H1 (cell line): ENCODE results near the gene NUTM2D. TPM values are rescaled to one million over a fixed set of nuclear protein-coding genes. Genes with fewer than 3 reads are reported as not detected.
"Not testable (repeated sequence)": the region's sequence is repeated elsewhere in the genome, so short reads cannot be mapped to it uniquely, and the experiment has no call there.

Experiments used
- CTCF ChIA-PET: fragments of 300-600 bp; sonication (Branson Sonifier 250); formaldehyde crosslinking; loops from one replicate; lab custom pipeline; 2021; ENCODE audit not compliant: partially characterized antibody; lab: Charles Lee
- POLR2A ChIA-PET: fragments of 300-600 bp; sonication (Branson Sonifier 250); formaldehyde crosslinking; loops from one replicate; lab custom pipeline; 2021; ENCODE audit warnings: inconsistent platforms; ENCODE audit not compliant: partially characterized antibody; lab: Charles Lee
- DNase-seq, 2 experiments: peaks; one replicate each; pipeline versions ENCODE4 v3.0.0 to v3.0.0-alpha.2; 2010 to 2022; ENCODE audit warnings: low spot score in 2 of 2, low read depth in 1 of 2, mixed read lengths in 1 of 2
- FAIRE-seq: peaks from 2 replicates; lab custom pipeline; 2011; peaks lifted over from hg19 to GRCh38; lab: Jason Lieb, UNC
- H2AFZ ChIP-seq: 2 replicates; pipeline ENCODE4 v1.8.1; 2012; ENCODE audit warnings: low read length, inconsistent platforms
- H2AK5ac ChIP-seq: 2 replicates; pipeline ENCODE4 v1.6.1; 2013; ENCODE audit warnings: low read depth, low read length
- H2BK120ac ChIP-seq: replicated peaks from 2 replicates; pipeline ENCODE3; 2013; ENCODE audit warnings: low read depth, low read length, inconsistent platforms
- H2BK12ac ChIP-seq: 2 replicates; pipeline ENCODE4 v1.6.1; 2013; ENCODE audit warnings: low read depth, low read length
- H2BK15ac ChIP-seq: 2 replicates; pipeline ENCODE4 v1.6.1; 2013; ENCODE audit warnings: low read length
- H2BK20ac ChIP-seq: 2 replicates; pipeline ENCODE4 v1.6.1; 2013; ENCODE audit warnings: low read length
- H2BK5ac ChIP-seq: 2 replicates; pipeline ENCODE4 v1.6.1; 2013; ENCODE audit warnings: low read depth, low read length
- H3K14ac ChIP-seq: 2 replicates; pipeline ENCODE4 v1.6.1; 2013; ENCODE audit warnings: inconsistent platforms; ENCODE audit not compliant: insufficient read length
- H3K18ac ChIP-seq: 2 replicates; pipeline ENCODE4 v1.6.1; 2013; ENCODE audit warnings: low read length; ENCODE audit errors: extremely low read depth
- H3K23ac ChIP-seq: 2 replicates; pipeline ENCODE4 v1.6.1; 2013; ENCODE audit warnings: inconsistent platforms; ENCODE audit not compliant: insufficient read length
- H3K23me2 ChIP-seq: 2 replicates; pipeline ENCODE4 v1.6.1; 2013; ENCODE audit warnings: low read depth, low read length
- H3K27ac ChIP-seq: 2 replicates; pipeline ENCODE4 v1.6.1; 2011; ENCODE audit warnings: low read depth, low read length, inconsistent platforms
- H3K27me3 ChIP-seq, 4 experiments: replicated peaks in 1 of 4; 1 replicate in 1 of 4; 2 replicates in 3 of 4; pipeline versions ENCODE4 v1.6.1 to v1.8.1; 2011 to 2013; ENCODE audit warnings: low read length in 3 of 4, mild to moderate bottlenecking in 3 of 4, inconsistent platforms in 2 of 4, mixed read lengths in 2 of 4, moderate library complexity in 1 of 4; ENCODE audit not compliant: control insufficient read depth in 3 of 4, insufficient read depth in 3 of 4; ENCODE audit errors: extremely low read depth in 1 of 4
- H3K36me3 ChIP-seq, 4 experiments: 2 replicates each; pipeline versions ENCODE4 v1.6.1 to v1.8.1; 2011 to 2013; ENCODE audit warnings: mild to moderate bottlenecking in 4 of 4, low read length in 3 of 4, moderate library complexity in 2 of 4, control low read depth in 1 of 4, inconsistent platforms in 1 of 4; ENCODE audit not compliant: insufficient read depth in 4 of 4, control insufficient read depth in 2 of 4
- H3K4ac ChIP-seq: replicated peaks from 2 replicates; pipeline ENCODE3; 2013; ENCODE audit warnings: low read length, low read depth, mixed read lengths, inconsistent platforms; ENCODE audit not compliant: insufficient read length
- H3K4me1 ChIP-seq, 4 experiments: replicated peaks in 1 of 4; 1 replicate in 1 of 4; 2 replicates in 3 of 4; pipeline versions ENCODE4 v1.6.1 to v1.8.1; 2011 to 2013; ENCODE audit warnings: low read length in 3 of 4, inconsistent platforms in 2 of 4, mixed read lengths in 1 of 4; ENCODE audit not compliant: insufficient read depth in 4 of 4, control insufficient read depth in 3 of 4
- H3K4me2 ChIP-seq, 2 experiments: 2 replicates each; pipeline versions ENCODE4 v1.6.1 to v1.8.1; 2011 to 2013; ENCODE audit warnings: low read depth in 2 of 2, low read length in 2 of 2, control low read depth in 1 of 2, inconsistent platforms in 1 of 2, mild to moderate bottlenecking in 1 of 2; ENCODE audit not compliant: insufficient read depth in 1 of 2
- H3K4me3 ChIP-seq, 4 experiments: fragments of 200-600, 300-600 bp in 1 of 4; sonication (generic), shearing (Covaris generic), sonication (Bioruptor Twin) in 1 of 4; 2 replicates each; pipeline versions ENCODE4 v1.5.1 to v1.8.1; 2011 to 2016; ENCODE audit warnings: low read length in 4 of 4, low read depth in 3 of 4, control low read depth in 2 of 4, inconsistent platforms in 2 of 4, mild to moderate bottlenecking in 2 of 4, mixed read lengths in 1 of 4, moderate library complexity in 1 of 4; ENCODE audit not compliant: insufficient read depth in 2 of 4; ENCODE audit errors: extremely low read depth in 1 of 4
- H3K56ac ChIP-seq: replicated peaks from 2 replicates; pipeline ENCODE3; 2013; ENCODE audit warnings: low read depth, mild to moderate bottlenecking, mixed read lengths, low read length, inconsistent platforms; ENCODE audit not compliant: insufficient read length
- H3K79me1 ChIP-seq: 2 replicates; pipeline ENCODE4 v1.6.1; 2013; ENCODE audit warnings: low read depth, low read length, control low read depth
- H3K79me2 ChIP-seq, 2 experiments: 2 replicates each; pipeline versions ENCODE4 v1.6.1 to v1.8.1; 2012 to 2013; ENCODE audit warnings: low read length in 2 of 2, mild to moderate bottlenecking in 2 of 2, inconsistent platforms in 1 of 2; ENCODE audit not compliant: insufficient read depth in 2 of 2, control insufficient read depth in 1 of 2
- H3K9ac ChIP-seq, 4 experiments: replicated peaks in 1 of 4; 1 replicate in 1 of 4; 2 replicates in 3 of 4; pipeline versions ENCODE4 v1.6.1 to v1.8.1; 2011 to 2013; ENCODE audit warnings: low read depth in 3 of 4, low read length in 3 of 4, control low read depth in 2 of 4, mild to moderate bottlenecking in 2 of 4, moderate library complexity in 2 of 4, inconsistent platforms in 1 of 4; ENCODE audit errors: extremely low read depth in 1 of 4
- H3K9me3 ChIP-seq, 2 experiments: 2 replicates each; pipeline versions ENCODE4 v1.6.1 to v1.8.1; 2012 to 2013; ENCODE audit warnings: mild to moderate bottlenecking in 2 of 2, moderate library complexity in 2 of 2, control low read depth in 1 of 2, inconsistent platforms in 1 of 2, low read depth in 1 of 2, low read length in 1 of 2, mixed read lengths in 1 of 2; ENCODE audit not compliant: insufficient read depth in 2 of 2
- H4K20me1 ChIP-seq, 2 experiments: replicated peaks in 1 of 2; 2 replicates each; pipeline versions ENCODE3 to v1.8.1; 2011 to 2013; ENCODE audit warnings: inconsistent platforms in 2 of 2, low read length in 2 of 2, mild to moderate bottlenecking in 1 of 2; ENCODE audit not compliant: insufficient read depth in 2 of 2, control insufficient read depth in 1 of 2
- H4K5ac ChIP-seq: 2 replicates; pipeline ENCODE4 v1.6.1; 2013; ENCODE audit warnings: low read length, low read depth, mixed read lengths, inconsistent platforms; ENCODE audit not compliant: insufficient read length
- H4K8ac ChIP-seq: 2 replicates; pipeline ENCODE4 v1.8.0; 2013; ENCODE audit warnings: mild to moderate bottlenecking, moderate library complexity, low read length, inconsistent platforms; ENCODE audit not compliant: insufficient read depth; ENCODE audit errors: extremely low read depth
- H4K91ac ChIP-seq: replicated peaks from 2 replicates; pipeline ENCODE3; 2013; ENCODE audit warnings: low read length, mixed read lengths, inconsistent platforms; ENCODE audit not compliant: insufficient read length
- WGBS, 2 experiments: shearing (Covaris generic) in 1 of 2; methylation state at CpG; one replicate each; pipeline versions ENCODE4 v1.1.6 to v1.1.7; 2013 to 2015; ENCODE audit warnings: low lambda C conversion rate in 2 of 2, mixed read lengths in 2 of 2, inconsistent platforms in 1 of 2, low coverage in 1 of 2, missing lambda C conversion rate in 1 of 2; ENCODE audit not compliant: insufficient replicate concordance in 2 of 2, insufficient coverage in 1 of 2, insufficient read length in 1 of 2; ENCODE audit errors: extremely low coverage in 1 of 2, missing lambda C conversion rate in 1 of 2; 5-methylcytosine and 5-hydroxymethylcytosine counted together
- polyA plus RNA-seq, 7 experiments: library from polyadenylated mRNA; depleted of rRNA in 3 of 7; stranded (reverse) in 5 of 7; unstranded in 2 of 7; fragments of >200 nt in 5 of 7; fragments of 200-250 nt in 2 of 7; gene quantifications; 1 replicate in 5 of 7; 2 replicates in 1 of 7; 4 replicates in 1 of 7; pipeline versions ENCODE4 v1.2.1 to v1.2.3, GENCODE V29; 2011 to 2013; ENCODE audit warnings: missing spikeins in 2 of 7, mixed read lengths in 2 of 7
- total RNA-seq: library from RNA; stranded (reverse); fragmentation: NEBNext Ultra II Directional; extraction: Animal tissue kit (Norgen Biotek cat#: 25700); gene quantifications from 2 replicates; pipeline ENCODE4 v1.2.1, GENCODE V29; 2021

NUTM2D gene
- total and polyA plus RNA-seq, 2 of the 8 experiments (the other 6 are each of a cell fraction or from before 2014, with no cell fraction given): 0.76 to 2.2 TPM

GRCh38 chr10:87308702-87309101, 48.8 kb upstream of the NUTM2D start:
- H4K8ac ChIP-seq, H2AFZ ChIP-seq, H2BK15ac ChIP-seq, H3K79me1 ChIP-seq, H3K4ac ChIP-seq, H2BK20ac ChIP-seq, H2BK12ac ChIP-seq, H4K91ac ChIP-seq, H2BK5ac ChIP-seq, H4K5ac ChIP-seq, CTCF ChIA-PET, H3K23me2 ChIP-seq, H3K4me2 ChIP-seq, H3K79me2 ChIP-seq, H2AK5ac ChIP-seq, H3K4me3 ChIP-seq, H3K36me3 ChIP-seq, H3K9ac ChIP-seq, H3K27me3 ChIP-seq, H3K27ac ChIP-seq, H3K18ac ChIP-seq, H3K56ac ChIP-seq, POLR2A ChIA-PET, H3K14ac ChIP-seq, H3K23ac ChIP-seq, FAIRE-seq, H3K4me1 ChIP-seq, DNase-seq, H4K20me1 ChIP-seq, H3K9me3 ChIP-seq, H2BK120ac ChIP-seq: not testable (repeated sequence)
- whole genome bisulfite sequencing, 2 experiments: 95% methylated on average over 1 of the region's 1 CpG; no CpG with 5 or more reads in 1 of the 2 experiments

- H3K4me3 ChIP-seq, H2BK20ac ChIP-seq, H3K27me3 ChIP-seq, H2BK120ac ChIP-seq, CTCF ChIA-PET, H3K4ac ChIP-seq, H3K18ac ChIP-seq, H3K23me2 ChIP-seq, H3K9ac ChIP-seq, H2AFZ ChIP-seq, H3K79me2 ChIP-seq, H3K36me3 ChIP-seq, H3K4me2 ChIP-seq, H3K14ac ChIP-seq, H3K79me1 ChIP-seq, H3K23ac ChIP-seq, DNase-seq, H2BK15ac ChIP-seq, H3K4me1 ChIP-seq, H2BK12ac ChIP-seq, H3K27ac ChIP-seq, H4K91ac ChIP-seq, H2AK5ac ChIP-seq, FAIRE-seq, H3K56ac ChIP-seq, H2BK5ac ChIP-seq, H4K20me1 ChIP-seq, POLR2A ChIA-PET, H4K8ac ChIP-seq, H4K5ac ChIP-seq, H3K9me3 ChIP-seq: not testable (repeated sequence)
Measured at GRCh38 chr10:87309657-87310056, 47.9 kb upstream of the NUTM2D start.
